ENCODE measurements around the gene SYT9. TPM values are rescaled to one million over a fixed set of nuclear protein-coding genes. Genes with fewer than 3 reads are reported as not detected.

The SYT9 gene
- total RNA-seq, 3 donors from 2014 or later (not counting 1 experiment from before 2014, with no cell fraction given): not detected

GRCh38 chr11:7442588-7443215, 191.0 kb downstream of the SYT9 start:
- Mint-ChIP-seq H3K27ac (no peak overlapping the region), H3K4me3 (no peak overlapping the region), H3K27me3 (ENCODE audit: low read depth in 2 of 2) (peaks cover 0 to 4% of the 10 kb centered on the region in 2 donors), H3K36me3 (no peaks in the 10 kb centered on the region), H3K4me1 (peaks cover 2 to 3% of the 10 kb centered on the region in 2 donors), H3K9me3 (no peaks in the 10 kb centered on the region)
- Histone ChIP-seq H3K27me3 (ENCODE audit: control insufficient read depth, insufficient read depth, low read length) (no peaks in the 10 kb centered on the region), H3K4me1 (ENCODE audit: control insufficient read depth, insufficient read depth, low read length) (no peaks in the 10 kb centered on the region), H3K36me3 (ENCODE audit: control insufficient read depth, insufficient read depth, low read length) (no peaks in the 10 kb centered on the region), H3K27ac (ENCODE audit: low read length) (no peak overlapping the region), H3K4me3 (ENCODE audit: low read length) (no peak overlapping the region), H3K9me3 (ENCODE audit: control insufficient read depth, insufficient read depth, low read length) (no peaks in the 10 kb centered on the region)
- peak; percentile 59 to 79 for DNase-seq
- WGBS (ENCODE audit: insufficient coverage): 29% methylated on average over 6 of the region's 6 CpGs
- intact Hi-C loops (cut with micrococcal nuclease): loop anchor here (1.0 to 10.0 kb wide), 4 partner anchors 90 to 638 kb away; no protein-coding TSS in a partner anchor
- TF ChIP-seq CTCF (IDR thresholded peaks at IDR 0.05): peak; percentile 91
- peak; percentile 82 to 98 (median 94) for ATAC-seq

GRCh38 chr11:7444091-7444981, 192.6 kb downstream of the SYT9 start:
- Histone ChIP-seq H3K27me3 (ENCODE audit: control insufficient read depth, insufficient read depth, low read length) (no peaks in the 10 kb centered on the region), H3K36me3 (ENCODE audit: control insufficient read depth, insufficient read depth, low read length) (no peaks in the 10 kb centered on the region), H3K9me3 (ENCODE audit: control insufficient read depth, insufficient read depth, low read length) (no peaks in the 10 kb centered on the region), H3K27ac (ENCODE audit: low read length) (no peak overlapping the region), H3K4me1 (ENCODE audit: control insufficient read depth, insufficient read depth, low read length) (no peaks in the 10 kb centered on the region), H3K4me3 (ENCODE audit: low read length) (no peak overlapping the region)
- 87% methylated on average over 5 of the region's 6 CpGs for WGBS (ENCODE audit: insufficient coverage)
- no peak for TF ChIP-seq CTCF (IDR thresholded peaks at IDR 0.05)
- ATAC-seq: no peak
- H3K9me3 Mint-ChIP-seq: no peaks in the 10 kb centered on the region
- no peaks in the 10 kb centered on the region for H3K36me3 Mint-ChIP-seq
- no peak overlapping the region for H3K4me3 Mint-ChIP-seq
- intact Hi-C loops (cut with micrococcal nuclease): loop anchor here (10.0 kb wide), 2 partner anchors 250 to 640 kb away; no protein-coding TSS in a partner anchor
- H3K4me1 Mint-ChIP-seq: no peaks in the 10 kb centered on the region
- H3K27ac Mint-ChIP-seq: no peak overlapping the region
- no peak for DNase-seq
- H3K27me3 Mint-ChIP-seq (ENCODE audit: low read depth in 2 of 2): peaks cover 0 to 5% of the 10 kb centered on the region in 2 donors

- intact Hi-C loops (cut with micrococcal nuclease): loop anchor here (10.0 kb wide), 2 partner anchors 249 to 641 kb away; no protein-coding TSS in a partner anchor
- H3K27ac Mint-ChIP-seq: no peak overlapping the region
These were observed 193.9 kb downstream of the SYT9 start for GRCh38 chr11:7445564-7445963.

More at GRCh38 chr11:7445564-7445963, 193.9 kb downstream of the SYT9 start:
- no peaks in the 10 kb centered on the region for H3K4me1 Mint-ChIP-seq
- no peaks in the 10 kb centered on the region for H3K36me3 Mint-ChIP-seq
- Histone ChIP-seq H3K27me3 (ENCODE audit: control insufficient read depth, insufficient read depth, low read length) (no peaks in the 10 kb centered on the region), H3K9me3 (ENCODE audit: control insufficient read depth, insufficient read depth, low read length) (no peaks in the 10 kb centered on the region), H3K36me3 (ENCODE audit: control insufficient read depth, insufficient read depth, low read length) (no peaks in the 10 kb centered on the region), H3K4me3 (ENCODE audit: low read length) (no peak overlapping the region), H3K27ac (ENCODE audit: low read length) (no peak overlapping the region), H3K4me1 (ENCODE audit: control insufficient read depth, insufficient read depth, low read length) (no peaks in the 10 kb centered on the region)
- peaks cover 0 to 6% of the 10 kb centered on the region in 2 donors for H3K27me3 Mint-ChIP-seq (ENCODE audit: low read depth in 2 of 2)
- no peak for TF ChIP-seq CTCF (IDR thresholded peaks at IDR 0.05)
- ATAC-seq: no peak
- no peaks in the 10 kb centered on the region for H3K9me3 Mint-ChIP-seq
- no peak overlapping the region for H3K4me3 Mint-ChIP-seq
- 88% methylated on average over 5 of the region's 5 CpGs for WGBS (ENCODE audit: insufficient coverage)
- no peak for DNase-seq
